Ovary (tissue), 9 donors: ENCODE measurements around the gene MRI1. TPM values are rescaled to one million over a fixed set of nuclear protein-coding genes. Genes with fewer than 3 reads are reported as not detected.

Experiments
- DNase-seq, 5 donors: peaks; one replicate each; pipeline ENCODE4 v3.0.0-alpha.2; 2019 to 2020
- H3K27ac ChIP-seq, 2 donors: fragments of 200-600 bp; one replicate each; pipeline versions ENCODE4 v1.5.1 to v1.8.0; 2019 to 2022
- H3K27me3 ChIP-seq: fragments of 200-600 bp; one replicate; pipeline ENCODE4 v1.8.0; 2022
- H3K36me3 ChIP-seq: fragments of 200-600 bp; sonication (generic); one replicate; pipeline ENCODE4 v1.5.1; 2019
- H3K4me1 ChIP-seq: one replicate; pipeline ENCODE4 v1.8.1; 2013; ENCODE audit warnings: mild to moderate bottlenecking, moderate library complexity; ENCODE audit not compliant: insufficient read depth
- H3K4me3 ChIP-seq: fragments of 200-600 bp; sonication (generic); one replicate; pipeline ENCODE4 v1.5.1; 2017
- H3K9me3 ChIP-seq, 2 donors: fragments of 200-600 bp in 1 of 2; sonication (generic) in 1 of 2; one replicate each; pipeline versions ENCODE4 v1.5.1 to v1.8.1; 2013 to 2019; ENCODE audit warnings: mild to moderate bottlenecking in 1 of 2, moderate library complexity in 1 of 2
- EP300 ChIP-seq: sonication (generic); formaldehyde crosslinking; IDR thresholded peaks from one replicate; pipeline ENCODE4 v1.6.1; 2017; ENCODE audit warnings: antibody characterized with exemption
- POLR2A ChIP-seq: fragments of 450-650 bp; IDR thresholded peaks from one replicate; pipeline ENCODE4 v1.6.1; 2017; ENCODE audit warnings: antibody characterized with exemption, mild to moderate bottlenecking, moderate library complexity
- WGBS, 3 donors: extraction: QIAGEN DNeasy Blood & Tissue Kit in 1 of 3; methylation state at CpG; one replicate each; pipeline versions ENCODE4 v1.1.5 to v1.1.7; 2013 to 2017; 5-methylcytosine and 5-hydroxymethylcytosine counted together
- intact Hi-C, 4 donors: fragments of 100-400 bp; cut with DNase I; formaldehyde crosslinking; loops; one replicate each; pipeline versions ENCODE4 v1.11.0 to v1.15.1; 2022 to 2023
- polyA plus RNA-seq, 2 donors: library from polyadenylated mRNA; stranded (reverse); fragments of 200-250 nt in 1 of 2; fragments of 350-450 nt in 1 of 2; fragmentation: Illumina TruSeq in 1 of 2; extraction: RNeasy Lipid Tissue Mini Kit (QIAGEN cat#74804) in 1 of 2; gene quantifications; one replicate each; pipeline ENCODE4 v1.2.3, GENCODE V29; 2013 to 2014
- total RNA-seq, 7 donors: library from RNA; depleted of rRNA in 2 of 7; stranded (reverse); fragments of >200 nt in 2 of 7; fragmentation: NEBNext Ultra II Directional in 3 of 7; extraction: Animal tissue kit (Norgen Biotek cat#: 25700) in 3 of 7; gene quantifications; one replicate each; pipeline versions ENCODE4 v1.1.0 to v1.2.4, GENCODE V29; 2016 to 2023
- TF ChIP-seq, protein P1 (sequence below), 3 donors: fragments of 450-650 bp in 2 of 3; fragments of 200-600 bp in 1 of 3; IDR thresholded peaks; one replicate each; pipeline versions ENCODE4 v1.5.1 to v1.8.0; 2016 to 2022; ENCODE audit warnings: antibody characterized with exemption in 3 of 3, mild to moderate bottlenecking in 1 of 3
- donor health status: DM: no; HTN: no; CAD: no; lungs with moderate emphysema.
- donor health status: DM: no; HTN: no; CAD: no.
- donor health status: Bipolar disorder and iron deficiency.
- donor health status: DM: yes; HTN: yes; CAD: no.
- donor health status: DM: no; HTN: no; CAD: no.
- donor health status: DM: yes; HTN: yes; CAD: no.

Gene MRI1
- total and polyA plus RNA-seq, 9 donors: 13.9 to 52.6 (median 34.2) TPM

- DNase-seq: peak; percentile 97 to 99 (median 99)
- WGBS, 3 donors: 0 to 1% (median 0%) methylated on average over 46 to 71 of the region's 71 CpGs
- intact Hi-C loops: loop anchor here (5.0 to 10.0 kb wide), 4 partner anchors 37 to 67 kb away; no protein-coding TSS in a partner anchor
- Histone ChIP-seq H3K4me3 (peak within 1 kb of the TSS; percentile 86), H3K9me3 (no peaks in the 10 kb centered on the region), H3K27me3 (no peaks in the 10 kb centered on the region), H3K4me1 (peaks cover 2% of the 10 kb centered on the region), H3K27ac (peak within 1 kb of the TSS; percentile 67 to 74), H3K36me3 (no peaks in the 10 kb centered on the region)
- TF ChIP-seq POLR2A: peak; percentile 55
- TF ChIP-seq, protein P1, sequence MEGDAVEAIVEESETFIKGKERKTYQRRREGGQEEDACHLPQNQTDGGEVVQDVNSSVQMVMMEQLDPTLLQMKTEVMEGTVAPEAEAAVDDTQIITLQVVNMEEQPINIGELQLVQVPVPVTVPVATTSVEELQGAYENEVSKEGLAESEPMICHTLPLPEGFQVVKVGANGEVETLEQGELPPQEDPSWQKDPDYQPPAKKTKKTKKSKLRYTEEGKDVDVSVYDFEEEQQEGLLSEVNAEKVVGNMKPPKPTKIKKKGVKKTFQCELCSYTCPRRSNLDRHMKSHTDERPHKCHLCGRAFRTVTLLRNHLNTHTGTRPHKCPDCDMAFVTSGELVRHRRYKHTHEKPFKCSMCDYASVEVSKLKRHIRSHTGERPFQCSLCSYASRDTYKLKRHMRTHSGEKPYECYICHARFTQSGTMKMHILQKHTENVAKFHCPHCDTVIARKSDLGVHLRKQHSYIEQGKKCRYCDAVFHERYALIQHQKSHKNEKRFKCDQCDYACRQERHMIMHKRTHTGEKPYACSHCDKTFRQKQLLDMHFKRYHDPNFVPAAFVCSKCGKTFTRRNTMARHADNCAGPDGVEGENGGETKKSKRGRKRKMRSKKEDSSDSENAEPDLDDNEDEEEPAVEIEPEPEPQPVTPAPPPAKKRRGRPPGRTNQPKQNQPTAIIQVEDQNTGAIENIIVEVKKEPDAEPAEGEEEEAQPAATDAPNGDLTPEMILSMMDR (IDR thresholded peaks at IDR 0.05): no peak
Observed at GRCh38 chr19:13794757-13795589, 30.7 kb downstream of the MRI1 start, which contains the start of gene ZSWIM4. TSS of gene ZSWIM4 (plus strand) at chr19:13795443. CDS start at chr19:13795649, 206 bp downstream.

- H3K27ac ChIP-seq: peak overlapping the region; percentile 67 to 74
- WGBS, 3 donors: 3 to 9% (median 3%) methylated on average over 16 to 42 of the region's 42 CpGs
- no peaks in the 10 kb centered on the region for H3K27me3 ChIP-seq
- TF ChIP-seq, protein P1 (IDR thresholded peaks at IDR 0.05): no peak
- TF ChIP-seq EP300 (no peak), POLR2A (no peak)
- peak overlapping the region; percentile 86 for H3K4me3 ChIP-seq
- no peaks in the 10 kb centered on the region for H3K36me3 ChIP-seq
- no peaks in the 10 kb centered on the region for H3K9me3 ChIP-seq
- peak in 3 of 5 donors; percentile 43 to 61 (median 52) for DNase-seq
- intact Hi-C loops: loop anchor here (5.0 to 10.0 kb wide), 4 partner anchors 37 to 67 kb away; no protein-coding TSS in a partner anchor
- H3K4me1 ChIP-seq: peaks cover 2% of the 10 kb centered on the region
Observed at GRCh38 chr19:13795595-13796300, 31.4 kb downstream of the MRI1 start.

- Histone ChIP-seq H3K4me1 (peaks cover 2% of the 10 kb centered on the region), H3K36me3 (no peaks in the 10 kb centered on the region), H3K9me3 (no peaks in the 10 kb centered on the region), H3K27ac (peak overlapping the region; percentile 44 to 67), H3K4me3 (peak overlapping the region; percentile 86), H3K27me3 (no peaks in the 10 kb centered on the region)
- DNase-seq: peak; percentile 61 to 82 (median 68)
- TF ChIP-seq POLR2A (peak; percentile 8), EP300 (no peak)
- TF ChIP-seq, protein P1 (IDR thresholded peaks at IDR 0.05): no peak
- WGBS, 3 donors: 6 to 11% (median 6%) methylated on average over 11 to 12 of the region's 12 CpGs
- intact Hi-C loops: loop anchor here (5.0 to 10.0 kb wide), 4 partner anchors 36 to 66 kb away; no protein-coding TSS in a partner anchor
Observed at GRCh38 chr19:13796301-13797057, 32.2 kb downstream of the MRI1 start.

GRCh38 chr19:13797058-13797440 is 32.7 kb downstream of the MRI1 start:
- intact Hi-C loops: loop anchor here (5.0 to 10.0 kb wide), 4 partner anchors 35 to 65 kb away; no protein-coding TSS in a partner anchor
- WGBS, 3 donors: 45 to 56% (median 51%) methylated on average over 4 of the region's 4 CpGs
- no peaks in the 10 kb centered on the region for H3K27me3 ChIP-seq
- no peak overlapping the region for H3K4me3 ChIP-seq
- H3K36me3 ChIP-seq: no peaks in the 10 kb centered on the region
- DNase-seq: no peak
- no peaks in the 10 kb centered on the region for H3K9me3 ChIP-seq
- peaks cover 2% of the 10 kb centered on the region for H3K4me1 ChIP-seq
- TF ChIP-seq EP300 (no peak), POLR2A (no peak)
- TF ChIP-seq, protein P1 (IDR thresholded peaks at IDR 0.05): no peak
- peak overlapping the region; percentile 44 to 67 for H3K27ac ChIP-seq
